Endothelial cell of hepatic sinusoid (primary cell): ENCODE data around the gene EDN2.

ENCODE experiments used
- in situ Hi-C: cut with HindIII; loops from 2 replicates; pipeline ENCODE4 v1.10.0; 2017; ENCODE audit warnings: low sequenced_read_pairs

Gene EDN2

GRCh38 chr1:41486053-41486370 lies 1.5 kb upstream of the EDN2 start:
- in situ Hi-C loops, result no loop called here

GRCh38 chr1:41485605-41486004 lies 1.1 kb upstream of the EDN2 start:
- in situ Hi-C loops, result no loop called here

GRCh38 chr1:41483960-41484401 lies 502 bp downstream of the EDN2 start:
- in situ Hi-C loops, result no loop called here

GRCh38 chr1:41483001-41483850 lies 1.3 kb downstream of the EDN2 start:
- in situ Hi-C loops, result no loop called here

- in situ Hi-C loops, result no loop called here
Measured at GRCh38 chr1:41482001-41482765, 2.3 kb downstream of the EDN2 start.

DNA sequence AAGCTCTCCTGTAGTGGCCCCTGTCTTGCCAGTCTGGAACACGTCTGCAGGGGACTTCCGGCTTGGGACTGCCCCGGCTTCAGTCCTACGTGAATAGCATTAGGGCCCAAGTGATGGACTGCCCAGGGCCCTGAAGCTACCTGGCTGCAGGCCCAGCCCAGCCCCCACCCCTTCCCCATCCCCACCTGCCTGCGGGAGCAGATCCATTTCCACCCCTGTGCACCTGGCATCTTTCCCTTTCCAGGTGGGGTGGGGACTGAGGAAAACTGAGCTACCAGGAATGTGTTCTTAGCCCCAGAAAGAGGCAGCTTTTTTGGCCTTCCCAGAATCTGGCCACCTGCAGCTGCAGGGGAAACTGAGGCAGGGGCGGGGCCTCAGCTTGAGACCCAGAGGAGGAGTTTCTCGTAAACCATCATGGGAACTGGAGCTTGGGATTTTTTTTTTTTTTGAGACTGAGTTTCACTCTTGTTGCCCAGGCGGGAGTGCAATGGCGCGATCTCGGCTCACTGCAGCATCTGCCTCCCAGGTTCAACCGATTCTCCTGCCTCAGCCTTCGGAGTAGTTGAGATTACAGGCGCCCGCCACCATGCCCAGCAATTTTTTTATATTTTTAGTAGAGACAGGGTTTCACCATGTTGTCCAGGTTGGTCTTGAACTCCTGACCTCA lies 3.2 kb downstream of the EDN2 start:
- in situ Hi-C loops, result no loop called here

DNA sequence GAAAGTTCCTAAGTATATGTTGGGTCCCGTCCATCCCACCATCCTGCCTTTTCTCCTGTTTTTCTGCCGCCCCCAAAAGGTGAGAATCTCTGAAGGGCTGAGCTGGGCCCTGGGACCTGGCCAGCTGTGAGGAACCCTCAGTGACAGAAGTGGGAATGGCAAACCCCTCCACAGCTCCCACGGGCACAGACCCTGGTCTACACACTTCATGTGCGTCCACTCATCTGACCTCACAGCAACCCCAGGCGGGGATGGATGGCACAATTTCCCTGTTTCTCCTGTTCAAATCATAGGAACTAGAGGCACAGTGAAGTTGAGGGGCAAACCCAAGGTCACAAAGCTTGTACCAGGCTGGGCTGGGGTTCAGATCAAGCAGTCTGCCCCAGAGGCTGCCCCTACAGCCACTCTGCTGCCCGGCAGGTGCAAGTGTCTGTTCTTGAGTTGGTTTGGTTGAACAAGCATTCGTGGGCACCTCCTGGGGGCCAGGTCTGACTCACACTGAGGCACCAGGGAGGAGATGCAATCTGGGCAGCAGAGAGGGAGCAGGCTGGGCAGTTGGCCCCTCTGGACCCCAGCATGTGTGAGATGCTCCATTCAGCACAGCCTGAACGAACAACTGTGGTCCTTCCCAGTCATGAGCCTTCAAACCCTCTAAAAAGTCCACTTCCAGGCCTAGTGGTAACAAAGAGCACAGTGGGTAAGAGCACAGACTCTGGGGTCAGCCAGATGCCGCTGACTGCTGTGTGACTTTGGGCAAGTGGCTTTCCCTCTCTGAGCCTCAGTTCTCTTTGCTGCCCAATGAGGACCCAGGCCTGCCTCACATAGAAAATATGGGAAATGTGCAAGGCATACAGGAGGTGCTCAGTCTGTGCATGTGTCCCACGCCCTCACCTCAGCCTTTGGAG lies 4.0 kb downstream of the EDN2 start:
- in situ Hi-C loops, result no loop called here

GRCh38 chr1:41479808-41480160 lies 4.7 kb downstream of the EDN2 start:
- in situ Hi-C loops, result loop anchor here (5.0 kb wide), 1 partner anchor 202 kb away; no protein-coding TSS in a partner anchor

DNA sequence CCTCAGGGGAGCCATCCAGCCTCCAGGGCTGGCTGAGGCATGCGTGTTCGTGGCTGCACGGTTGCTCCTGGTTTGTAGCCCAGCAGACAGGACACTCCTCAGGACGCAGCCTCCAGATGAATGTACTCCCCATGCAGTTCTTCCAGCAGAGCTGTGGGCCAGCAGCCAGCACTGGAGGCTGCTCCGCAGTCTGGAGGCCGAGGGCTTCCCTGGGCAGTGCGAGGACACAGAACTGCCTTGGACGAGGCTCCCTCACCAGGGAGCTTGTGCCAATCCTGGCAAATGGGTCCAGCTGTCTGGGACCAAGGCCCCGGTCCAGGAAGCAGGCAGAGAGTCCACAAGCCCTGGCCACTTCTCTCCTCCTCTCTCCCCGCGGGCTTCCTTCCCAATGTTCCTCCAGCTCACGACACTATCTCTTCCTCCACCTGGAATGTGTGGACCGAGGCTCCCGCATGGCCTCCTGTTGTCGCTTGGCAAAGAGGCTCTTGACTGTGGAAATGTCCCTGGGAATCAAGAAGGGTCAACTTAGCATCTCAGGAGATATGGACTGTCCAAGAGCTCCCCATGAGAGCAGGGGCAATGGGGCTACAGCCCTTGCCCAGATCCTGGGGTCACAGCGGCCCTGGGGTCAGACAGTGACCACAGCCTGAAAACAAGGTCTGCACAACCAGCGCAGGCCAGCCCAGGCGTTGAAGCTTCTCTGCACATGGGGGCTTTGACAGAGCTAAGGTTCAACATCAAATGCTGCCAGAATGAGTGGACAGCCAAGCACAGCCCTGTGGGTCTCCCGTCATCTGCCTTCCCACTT lies 5.3 kb downstream of the EDN2 start:
- in situ Hi-C loops, result loop anchor here (5.0 kb wide), 1 partner anchor 202 kb away; no protein-coding TSS in a partner anchor

DNA sequence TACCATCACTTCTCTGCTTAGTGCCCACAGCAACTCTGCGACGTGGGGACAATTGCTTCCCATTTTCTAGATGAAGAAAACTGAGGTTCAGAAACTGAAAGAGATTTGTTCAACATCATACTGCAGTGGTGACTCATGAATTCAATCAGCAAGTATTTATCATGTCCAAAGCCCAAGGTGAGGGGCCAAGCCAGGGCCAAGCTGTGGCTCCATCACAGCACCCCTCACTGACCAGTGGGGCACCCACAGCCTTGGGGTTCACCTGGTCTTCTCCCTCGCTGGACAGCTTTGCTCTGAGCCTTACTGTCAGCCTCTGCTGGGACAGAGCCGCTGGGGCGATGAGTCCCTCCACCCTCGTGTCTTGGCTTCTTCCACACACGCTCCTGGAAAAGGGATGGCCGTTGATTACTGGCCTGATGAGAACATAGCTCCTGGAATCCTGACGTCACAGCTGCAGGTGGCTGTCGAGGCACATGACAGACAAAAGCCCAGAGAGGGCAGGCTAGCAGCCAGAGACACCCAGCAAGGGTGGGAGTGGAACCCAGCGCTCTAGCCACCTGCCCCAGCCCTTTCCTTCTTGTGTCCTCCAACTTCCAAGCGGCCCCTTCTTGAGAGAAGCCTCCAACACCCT lies 6.2 kb downstream of the EDN2 start:
- in situ Hi-C loops, result loop anchor here (5.0 kb wide), 1 partner anchor 201 kb away; no protein-coding TSS in a partner anchor

GRCh38 chr1:41476807-41477361 lies 7.6 kb downstream of the EDN2 start:
- in situ Hi-C loops, result loop anchor here (5.0 kb wide), 1 partner anchor 200 kb away; no protein-coding TSS in a partner anchor

- in situ Hi-C loops, result loop anchor here (5.0 kb wide), 1 partner anchor 199 kb away; no protein-coding TSS in a partner anchor
Measured at GRCh38 chr1:41475859-41476567, 8.5 kb downstream of the EDN2 start.

DNA sequence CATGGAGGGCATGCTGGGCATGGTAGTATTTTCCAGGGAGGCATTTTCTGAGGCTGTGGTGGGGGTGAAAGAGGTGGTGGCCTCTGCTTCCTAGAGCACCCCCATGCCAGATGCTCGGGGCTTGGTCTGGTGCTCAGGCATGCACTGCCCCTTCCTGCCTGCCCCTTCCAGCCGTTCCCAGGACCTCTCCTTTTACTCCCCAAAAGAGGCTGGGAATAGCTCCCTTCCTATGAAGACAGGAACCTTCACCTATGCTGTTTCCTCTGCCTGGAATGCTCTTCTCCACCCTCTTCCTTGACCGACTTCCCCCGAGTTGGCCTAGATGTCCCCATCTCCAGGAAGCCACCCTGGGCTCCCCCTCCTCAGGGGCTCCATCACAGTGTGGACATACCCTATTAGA lies 9.1 kb downstream of the EDN2 start:
- in situ Hi-C loops, result loop anchor here (5.0 kb wide), 1 partner anchor 198 kb away; no protein-coding TSS in a partner anchor

DNA sequence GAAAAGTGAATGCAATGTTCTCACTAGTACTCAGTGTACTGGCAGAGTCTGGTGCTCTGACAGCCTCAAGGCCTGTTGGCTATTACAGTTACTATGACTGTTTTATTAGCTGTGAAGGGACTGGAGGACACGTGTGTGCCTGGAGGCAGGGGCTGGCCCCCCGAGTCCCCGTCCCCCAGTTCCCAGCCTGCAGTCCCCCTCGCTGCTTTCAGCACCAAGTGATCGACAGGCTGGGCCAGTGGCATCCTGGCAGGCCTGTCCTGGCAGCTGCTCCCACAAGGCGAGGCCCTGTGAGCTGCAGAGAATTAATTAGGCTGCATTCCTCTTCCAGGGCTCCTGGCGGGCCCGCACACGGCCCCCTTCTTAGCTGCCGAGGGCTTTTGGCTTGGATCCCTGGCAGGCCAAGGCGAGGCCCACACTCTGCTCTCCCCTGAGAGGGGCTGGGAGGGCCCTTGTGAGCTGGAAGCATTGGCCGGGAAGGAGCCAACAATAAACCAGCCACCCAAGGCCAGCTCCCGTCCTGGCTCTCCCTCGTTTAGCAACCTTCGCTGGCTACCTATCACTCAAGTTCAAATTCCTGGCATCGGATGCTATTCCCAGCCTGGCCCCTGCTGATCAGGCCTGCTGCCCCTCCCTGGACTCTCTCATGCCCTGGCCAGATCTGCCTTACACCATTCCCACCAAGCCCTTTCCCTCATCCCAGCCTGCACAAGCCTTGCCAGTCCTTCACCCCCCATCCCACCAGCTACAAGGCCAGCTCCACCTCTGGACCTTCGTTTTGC lies 9.8 kb downstream of the EDN2 start:
- in situ Hi-C loops, result loop anchor here (5.0 kb wide), 1 partner anchor 197 kb away; no protein-coding TSS in a partner anchor

DNA sequence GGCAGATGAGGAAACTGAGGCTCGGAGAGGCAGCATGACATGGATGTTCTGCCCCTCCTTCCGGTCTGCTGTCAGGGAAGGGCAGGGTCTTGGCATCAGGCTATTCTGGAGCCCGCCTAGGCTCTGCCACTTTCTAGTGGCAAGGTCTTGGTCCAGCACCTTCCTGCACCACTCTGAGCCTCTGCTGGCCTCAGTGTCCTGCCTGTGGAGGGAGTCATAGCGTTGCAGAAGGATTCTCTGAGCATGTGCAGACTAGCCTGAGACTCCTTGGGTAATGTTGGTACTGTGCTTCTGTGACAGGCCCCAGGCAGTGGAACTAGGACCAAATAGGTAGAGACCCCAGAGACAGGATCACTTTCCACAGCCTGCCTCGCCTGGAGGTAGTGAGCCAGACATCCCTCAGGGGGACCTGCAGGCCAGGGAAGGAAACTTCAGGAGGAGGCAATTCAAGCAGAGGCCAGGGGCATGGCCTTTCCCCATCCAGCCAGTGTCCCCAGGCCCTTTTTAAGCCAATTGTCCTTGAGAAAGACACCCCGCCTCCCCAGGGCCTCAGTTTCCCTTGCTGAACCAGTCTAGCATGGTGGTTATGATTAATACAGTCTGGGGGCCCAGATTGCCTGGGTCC lies 10.6 kb downstream of the EDN2 start:
- in situ Hi-C loops, result no loop called here

- in situ Hi-C loops, result no loop called here
Measured at GRCh38 chr1:41471658-41472057, 12.8 kb downstream of the EDN2 start.

- in situ Hi-C loops, result no loop called here
Measured at GRCh38 chr1:41469706-41470105, 14.8 kb downstream of the EDN2 start.
